OCI-LY7 (cell line): ENCODE measurements around the gene TNFRSF1A.

Source experiments
- EZH2phosphoT487 ChIP-seq: fragments of 200-600 bp; sonication (generic); IDR thresholded peaks from 2 replicates; pipeline ENCODE4 v1.6.1; 2018; ENCODE audit warnings: low read depth, borderline replicate concordance, mild to moderate bottlenecking, mixed run types, antibody characterized with exemption, low read length, moderate library complexity, mixed read lengths
- TF ChIP-seq, protein P1 (sequence below): fragments of 200-600 bp; sonication (generic); conservative IDR thresholded peaks from 2 replicates; pipeline ENCODE4 v1.5.1; 2014; ENCODE audit warnings: mild to moderate bottlenecking, antibody characterized with exemption, low read length, moderate library complexity, mixed read lengths

- TF ChIP-seq, protein P1, sequence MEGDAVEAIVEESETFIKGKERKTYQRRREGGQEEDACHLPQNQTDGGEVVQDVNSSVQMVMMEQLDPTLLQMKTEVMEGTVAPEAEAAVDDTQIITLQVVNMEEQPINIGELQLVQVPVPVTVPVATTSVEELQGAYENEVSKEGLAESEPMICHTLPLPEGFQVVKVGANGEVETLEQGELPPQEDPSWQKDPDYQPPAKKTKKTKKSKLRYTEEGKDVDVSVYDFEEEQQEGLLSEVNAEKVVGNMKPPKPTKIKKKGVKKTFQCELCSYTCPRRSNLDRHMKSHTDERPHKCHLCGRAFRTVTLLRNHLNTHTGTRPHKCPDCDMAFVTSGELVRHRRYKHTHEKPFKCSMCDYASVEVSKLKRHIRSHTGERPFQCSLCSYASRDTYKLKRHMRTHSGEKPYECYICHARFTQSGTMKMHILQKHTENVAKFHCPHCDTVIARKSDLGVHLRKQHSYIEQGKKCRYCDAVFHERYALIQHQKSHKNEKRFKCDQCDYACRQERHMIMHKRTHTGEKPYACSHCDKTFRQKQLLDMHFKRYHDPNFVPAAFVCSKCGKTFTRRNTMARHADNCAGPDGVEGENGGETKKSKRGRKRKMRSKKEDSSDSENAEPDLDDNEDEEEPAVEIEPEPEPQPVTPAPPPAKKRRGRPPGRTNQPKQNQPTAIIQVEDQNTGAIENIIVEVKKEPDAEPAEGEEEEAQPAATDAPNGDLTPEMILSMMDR: no peak
- TF ChIP-seq EZH2phosphoT487: no peak
Measured at GRCh38 chr12:6285532-6286306, 56.2 kb downstream of the TNFRSF1A start.
